ENCODE results near the gene RANBP17. TPM values are rescaled to one million over a fixed set of nuclear protein-coding genes. Genes with fewer than 3 reads are reported as not detected.
A peak's percentile ranks its signal among the peaks of the same experiment; 100 is the strongest.

The RANBP17 gene
- total RNA-seq, 6 donors from 2014 or later = 12.6 to 81.4 (median 23.9) TPM

GRCh38 chr5:171342362-171343111 lies 480.7 kb downstream of the RANBP17 start:
- WGBS, 2 donors = 53 to 58% methylated on average over 14 to 17 of the region's 17 CpGs
- no peaks in the 10 kb centered on the region for H3K36me3 ChIP-seq
- no peak overlapping the region for H3K4me3 ChIP-seq
- TF ChIP-seq POLR2A (IDR thresholded peaks at IDR 0.05) (no peak), POLR2AphosphoS5 (IDR thresholded peaks at IDR 0.05) (no peak), EP300 (IDR thresholded peaks at IDR 0.05) (no peak)
- TF ChIP-seq, protein P1, sequence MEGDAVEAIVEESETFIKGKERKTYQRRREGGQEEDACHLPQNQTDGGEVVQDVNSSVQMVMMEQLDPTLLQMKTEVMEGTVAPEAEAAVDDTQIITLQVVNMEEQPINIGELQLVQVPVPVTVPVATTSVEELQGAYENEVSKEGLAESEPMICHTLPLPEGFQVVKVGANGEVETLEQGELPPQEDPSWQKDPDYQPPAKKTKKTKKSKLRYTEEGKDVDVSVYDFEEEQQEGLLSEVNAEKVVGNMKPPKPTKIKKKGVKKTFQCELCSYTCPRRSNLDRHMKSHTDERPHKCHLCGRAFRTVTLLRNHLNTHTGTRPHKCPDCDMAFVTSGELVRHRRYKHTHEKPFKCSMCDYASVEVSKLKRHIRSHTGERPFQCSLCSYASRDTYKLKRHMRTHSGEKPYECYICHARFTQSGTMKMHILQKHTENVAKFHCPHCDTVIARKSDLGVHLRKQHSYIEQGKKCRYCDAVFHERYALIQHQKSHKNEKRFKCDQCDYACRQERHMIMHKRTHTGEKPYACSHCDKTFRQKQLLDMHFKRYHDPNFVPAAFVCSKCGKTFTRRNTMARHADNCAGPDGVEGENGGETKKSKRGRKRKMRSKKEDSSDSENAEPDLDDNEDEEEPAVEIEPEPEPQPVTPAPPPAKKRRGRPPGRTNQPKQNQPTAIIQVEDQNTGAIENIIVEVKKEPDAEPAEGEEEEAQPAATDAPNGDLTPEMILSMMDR (IDR thresholded peaks at IDR 0.05) = peak; percentile 13 to 54 (median 44)
- DNase-seq = peak in 1 of 2 donors; percentile 40
- H3K27ac ChIP-seq = no peak overlapping the region
- H3K9me3 ChIP-seq = no peaks in the 10 kb centered on the region
- no peaks in the 10 kb centered on the region for H3K4me1 ChIP-seq
- no peaks in the 10 kb centered on the region for H3K27me3 ChIP-seq
- peak in 1 of 2 donors; percentile 77 for ATAC-seq (ENCODE audit: low FRiP score in 2 of 2)

DNA sequence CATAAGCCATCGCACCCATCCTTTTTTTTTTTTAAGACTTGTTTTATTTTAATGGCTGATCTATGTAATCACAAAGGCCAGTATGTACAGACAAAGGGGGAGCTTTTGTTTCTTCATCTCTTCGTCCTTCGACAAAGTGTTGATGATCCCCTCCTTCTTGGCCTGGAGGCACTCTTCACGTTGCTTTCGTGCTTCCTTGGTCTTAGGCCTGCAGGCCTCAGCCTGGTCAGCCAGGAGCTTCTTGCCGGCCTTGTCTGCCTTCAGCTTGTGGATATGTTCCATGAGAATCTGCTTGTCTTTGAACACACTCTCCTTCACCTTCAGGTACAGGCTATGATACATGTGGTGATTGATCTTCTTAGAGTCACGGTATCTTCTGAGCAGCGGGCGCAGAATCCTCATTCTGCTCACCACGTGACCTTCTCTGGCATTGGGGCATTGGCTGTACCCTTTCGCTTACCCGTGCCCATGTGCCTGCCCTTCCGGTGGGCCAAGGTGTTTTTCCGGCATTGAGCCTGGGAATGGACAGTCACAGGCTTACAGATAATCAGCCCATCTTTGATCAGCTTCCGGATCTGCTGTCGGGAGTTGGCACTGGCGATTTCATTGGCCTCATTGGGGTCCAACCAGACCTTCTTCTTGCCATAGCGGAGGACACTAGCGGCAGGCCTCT lies 483.3 kb downstream of the RANBP17 start:
- no peak overlapping the region for H3K4me3 ChIP-seq
- H3K27me3 ChIP-seq = no peaks in the 10 kb centered on the region
- no peaks in the 10 kb centered on the region for H3K4me1 ChIP-seq
- no peaks in the 10 kb centered on the region for H3K9me3 ChIP-seq
- TF ChIP-seq, protein P1 (IDR thresholded peaks at IDR 0.05) = no peak
- TF ChIP-seq POLR2A (IDR thresholded peaks at IDR 0.05) (no peak), EP300 (IDR thresholded peaks at IDR 0.05) (no peak), POLR2AphosphoS5 (IDR thresholded peaks at IDR 0.05) (no peak)
- WGBS, 2 donors = 92 to 97% methylated on average over 19 of the region's 19 CpGs
- ATAC-seq (ENCODE audit: low FRiP score in 2 of 2) = no peak
- H3K27ac ChIP-seq = no peak overlapping the region
- no peak for DNase-seq
- no peaks in the 10 kb centered on the region for H3K36me3 ChIP-seq

Small RNA genes lying within 50 kb of the gene (small RNA-seq; reads per million reads assigned to genes)
- gene AC091980.1 = 0 reads per million in 4 donors

Other genes with a start within 250 kb of the RANBP17 start
- 1 to 10 TPM in 1 of 6 donors, under 1 TPM in 3, not detected in 2; 0.20 to 5.3 (median 0.28) TPM for gene GABRP, start 78.3 kb upstream of the RANBP17 start, total RNA-seq